GM12878 (cell line): Measurements from ENCODE around the gene CHST8. TPM values are rescaled to one million over a fixed set of nuclear protein-coding genes. Genes with fewer than 3 reads are reported as not detected.

Source experiments
- ATAC-seq: fragments of 200-7000 bp; cut with Tn5 transposase; 3 replicates; pipeline ENCODE4 v1.9.1; 2020; ENCODE audit warnings: mild to moderate bottlenecking, moderate library complexity
- BruUV-seq: library from RNA; stranded (reverse); fragments of 400-500 nt; replicated peaks from 2 replicates; lab custom pipeline; 2021; lab: Mats Ljungman, UMichigan
- CTCF ChIA-PET: fragments of 300-600 bp; sonication (Branson Sonifier 250); formaldehyde crosslinking; extraction: SDS; loops from one replicate; lab custom pipeline; 2021; ENCODE audit warnings: inconsistent platforms; lab: Yijun Ruan, JAX
- POLR2A ChIA-PET: fragments of 350-600 bp; formaldehyde crosslinking; extraction: SDS; loops from one replicate; lab custom pipeline; 2021; ENCODE audit warnings: inconsistent platforms; lab: Charles Lee
- RAD21 ChIA-PET: fragments of 300-600 bp; sonication (Branson Sonifier 250); formaldehyde crosslinking; loops from one replicate; lab custom pipeline; 2023; ENCODE audit warnings: antibody characterized with exemption; ENCODE audit not compliant: unreplicated experiment; lab: Charles Lee
- SMC1A ChIA-PET: fragments of 300-600 bp; sonication (Branson Sonifier 250); formaldehyde crosslinking; loops from one replicate; lab custom pipeline; 2023; ENCODE audit not compliant: unreplicated experiment, uncharacterized antibody; lab: Charles Lee
- DNase-seq: peaks from one replicate; pipeline ENCODE4 v3.0.0-alpha.2; 2011; ENCODE audit warnings: low read depth, low spot score
- FAIRE-seq: peaks from 3 replicates; lab custom pipeline; 2011; peaks lifted over from hg19 to GRCh38; lab: Jason Lieb, UNC
- H2AFZ ChIP-seq: 2 replicates; pipeline ENCODE4 v1.6.0; 2011; ENCODE audit warnings: low read depth, low read length, control low read depth; ENCODE audit not compliant: control insufficient read depth
- H3K27ac ChIP-seq: 2 replicates; pipeline ENCODE4 v1.5.1; 2011; ENCODE audit warnings: control low read depth; ENCODE audit not compliant: control insufficient read depth, insufficient read depth
- H3K27me3 ChIP-seq, 2 experiments: replicated peaks in 1 of 2; 2 replicates each; pipeline versions ENCODE4 v1.6.0 to v1.6.1; 2011; ENCODE audit warnings: low read length in 1 of 2; ENCODE audit not compliant: control insufficient read depth in 2 of 2, insufficient read depth in 2 of 2
- H3K36me3 ChIP-seq, 2 experiments: 2 replicates each; pipeline ENCODE4 v1.5.1; 2011; ENCODE audit warnings: low read length in 1 of 2; ENCODE audit not compliant: control insufficient read depth in 2 of 2, insufficient read depth in 2 of 2
- H3K4me1 ChIP-seq: 2 replicates; pipeline ENCODE4 v1.6.1; 2011; ENCODE audit warnings: mild to moderate bottlenecking, low read length, moderate library complexity, mixed read lengths; ENCODE audit not compliant: control insufficient read depth, insufficient read depth
- H3K4me2 ChIP-seq: 2 replicates; pipeline ENCODE4 v1.6.0; 2011; ENCODE audit warnings: control low read depth; ENCODE audit not compliant: control insufficient read depth, insufficient read depth
- H3K4me3 ChIP-seq: fragments of 200-600 bp; sonication (generic); 2 replicates; pipeline ENCODE4 v1.5.1; 2016
- H3K79me2 ChIP-seq: 2 replicates; pipeline ENCODE4 v1.6.0; 2011; ENCODE audit warnings: low read length; ENCODE audit not compliant: control insufficient read depth, insufficient read depth
- H3K9ac ChIP-seq: 2 replicates; pipeline ENCODE4 v1.8.0; 2011; ENCODE audit warnings: low read length, control low read depth, mixed read lengths; ENCODE audit not compliant: control insufficient read depth, insufficient read depth
- H3K9me3 ChIP-seq: replicated peaks from 3 replicates; pipeline ENCODE4 v1.5.1; 2011; ENCODE audit warnings: mild to moderate bottlenecking, low read length; ENCODE audit not compliant: control insufficient read depth, insufficient read depth
- H4K20me1 ChIP-seq: 2 replicates; pipeline ENCODE4 v1.6.0; 2011; ENCODE audit not compliant: control insufficient read depth, insufficient read depth
- CBX5 ChIP-seq: sonication (generic); IDR thresholded peaks from 2 replicates; pipeline ENCODE4 v1.6.1; 2016; ENCODE audit warnings: low read depth, moderate library complexity, mild to moderate bottlenecking, inconsistent platforms
- MTA2 ChIP-seq: fragments of 450-650 bp; IDR thresholded peaks from 2 replicates; pipeline ENCODE4 v1.6.1; 2016; ENCODE audit warnings: low read depth, mild to moderate bottlenecking, moderate library complexity
- NFIC ChIP-seq: IDR thresholded peaks from 2 replicates; pipeline ENCODE4 v1.6.1; 2012; ENCODE audit warnings: low read depth, mild to moderate bottlenecking, inconsistent platforms, low read length, moderate library complexity
- NFXL1 ChIP-seq: fragments of 450-650 bp; IDR thresholded peaks from 2 replicates; pipeline ENCODE4 v1.6.1; 2017; ENCODE audit warnings: antibody characterized with exemption, mild to moderate bottlenecking, borderline replicate concordance
- TBL1XR1 ChIP-seq: IDR thresholded peaks from 2 replicates; pipeline ENCODE4 v1.6.1; 2012; ENCODE audit warnings: low read depth, low read length, improper control_type of control experiment
- WGBS: methylation state at CpG from one replicate; pipeline ENCODE4 v1.1.6; 2016; ENCODE audit warnings: low lambda C conversion rate; ENCODE audit not compliant: insufficient replicate concordance, insufficient coverage; ENCODE audit errors: missing lambda C conversion rate; 5-methylcytosine and 5-hydroxymethylcytosine counted together
- in situ Hi-C: fragments of 300-500 bp; cut with MboI; formaldehyde crosslinking; loops from 9 replicates; pipeline ENCODE4 v1.14.3; 2018; ENCODE audit warnings: mixed read lengths
- intact Hi-C: fragments of 100-400 bp; cut with micrococcal nuclease; formaldehyde crosslinking; loops from one replicate; pipeline ENCODE4 v1.14.2; 2022; ENCODE audit not compliant: unreplicated experiment
- polyA plus RNA-seq, 11 experiments: library from polyadenylated mRNA; depleted of rRNA in 4 of 11; unstranded in 6 of 11; stranded (reverse) in 5 of 11; fragments of >200 nt; fragmentation: Nextera tagmentation in 4 of 11; fragmentation: Illumina TruSeq in 1 of 11; extraction: Ambion mirVana in 4 of 11; extraction: Trizol in 1 of 11; gene quantifications; 1 replicate in 1 of 11; 2 replicates in 10 of 11; pipeline versions ENCODE4 v1.2.1 to v1.2.3, GENCODE V29; 2011 to 2016; ENCODE audit warnings: inconsistent platforms in 2 of 11, missing spikeins in 2 of 11, low read depth in 1 of 11
- total RNA-seq, 4 experiments: library from RNA; depleted of rRNA in 3 of 4; stranded (reverse); fragments of >200 nt in 3 of 4; fragmentation: Illumina TruSeq in 1 of 4; extraction: Trizol in 1 of 4; gene quantifications; 2 replicates each; pipeline versions ENCODE4 v1.2.1 to v1.2.3, GENCODE V29; 2013 to 2021
- TF ChIP-seq, protein P1 (sequence below): fragments of 450-650 bp; conservative IDR thresholded peaks from 2 replicates; pipeline ENCODE4 v1.6.1; 2017; ENCODE audit warnings: mild to moderate bottlenecking, moderate library complexity
- TF ChIP-seq, protein P2 (sequence below): IDR thresholded peaks from 2 replicates; pipeline ENCODE4 v1.6.1; 2011; ENCODE audit warnings: borderline replicate concordance, low read depth, mild to moderate bottlenecking, moderate library complexity, low read length; ENCODE audit not compliant: insufficient read depth, poor library complexity, severe bottlenecking
- TF ChIP-seq, protein P3 (sequence below): fragments of 450-650 bp; IDR thresholded peaks from 2 replicates; pipeline ENCODE4 v1.6.1; 2017; ENCODE audit warnings: antibody characterized with exemption, mild to moderate bottlenecking, moderate library complexity
- TF ChIP-seq, protein P4 (sequence below): fragments of 150-350 bp; IDR thresholded peaks from 2 replicates; pipeline ENCODE4 v1.6.1; 2014; ENCODE audit warnings: mild to moderate bottlenecking, low read depth, low read length

Gene CHST8
- total and polyA plus RNA-seq, 10 of the 15 experiments (the other 5 are each of a cell fraction or from before 2014, with no cell fraction given) = 0.06 TPM; not detected in 9

DNA sequence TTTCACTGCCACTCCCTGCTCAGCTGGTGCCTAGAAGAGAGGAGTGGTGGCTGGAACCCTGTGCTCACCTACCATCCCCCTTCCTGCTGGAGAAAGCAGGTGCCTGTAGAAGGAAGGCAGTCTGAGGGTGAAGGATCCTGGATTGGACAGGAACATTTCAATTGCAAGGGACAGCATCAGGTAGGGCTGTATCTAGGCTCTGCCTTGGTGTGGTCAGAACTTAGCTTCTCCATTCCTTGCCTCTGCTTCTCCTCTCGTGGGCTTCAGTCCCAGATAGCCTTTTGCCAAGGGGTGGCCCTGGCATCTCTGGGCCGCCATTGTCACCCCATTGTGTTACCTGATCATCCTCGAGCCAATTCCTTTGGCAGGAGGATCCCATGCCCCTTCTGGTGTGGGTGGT is 101.8 kb downstream of the CHST8 start (continued):
- TF ChIP-seq, protein P1, sequence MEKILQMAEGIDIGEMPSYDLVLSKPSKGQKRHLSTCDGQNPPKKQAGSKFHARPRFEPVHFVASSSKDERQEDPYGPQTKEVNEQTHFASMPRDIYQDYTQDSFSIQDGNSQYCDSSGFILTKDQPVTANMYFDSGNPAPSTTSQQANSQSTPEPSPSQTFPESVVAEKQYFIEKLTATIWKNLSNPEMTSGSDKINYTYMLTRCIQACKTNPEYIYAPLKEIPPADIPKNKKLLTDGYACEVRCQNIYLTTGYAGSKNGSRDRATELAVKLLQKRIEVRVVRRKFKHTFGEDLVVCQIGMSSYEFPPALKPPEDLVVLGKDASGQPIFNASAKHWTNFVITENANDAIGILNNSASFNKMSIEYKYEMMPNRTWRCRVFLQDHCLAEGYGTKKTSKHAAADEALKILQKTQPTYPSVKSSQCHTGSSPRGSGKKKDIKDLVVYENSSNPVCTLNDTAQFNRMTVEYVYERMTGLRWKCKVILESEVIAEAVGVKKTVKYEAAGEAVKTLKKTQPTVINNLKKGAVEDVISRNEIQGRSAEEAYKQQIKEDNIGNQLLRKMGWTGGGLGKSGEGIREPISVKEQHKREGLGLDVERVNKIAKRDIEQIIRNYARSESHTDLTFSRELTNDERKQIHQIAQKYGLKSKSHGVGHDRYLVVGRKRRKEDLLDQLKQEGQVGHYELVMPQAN = no peak

DNA sequence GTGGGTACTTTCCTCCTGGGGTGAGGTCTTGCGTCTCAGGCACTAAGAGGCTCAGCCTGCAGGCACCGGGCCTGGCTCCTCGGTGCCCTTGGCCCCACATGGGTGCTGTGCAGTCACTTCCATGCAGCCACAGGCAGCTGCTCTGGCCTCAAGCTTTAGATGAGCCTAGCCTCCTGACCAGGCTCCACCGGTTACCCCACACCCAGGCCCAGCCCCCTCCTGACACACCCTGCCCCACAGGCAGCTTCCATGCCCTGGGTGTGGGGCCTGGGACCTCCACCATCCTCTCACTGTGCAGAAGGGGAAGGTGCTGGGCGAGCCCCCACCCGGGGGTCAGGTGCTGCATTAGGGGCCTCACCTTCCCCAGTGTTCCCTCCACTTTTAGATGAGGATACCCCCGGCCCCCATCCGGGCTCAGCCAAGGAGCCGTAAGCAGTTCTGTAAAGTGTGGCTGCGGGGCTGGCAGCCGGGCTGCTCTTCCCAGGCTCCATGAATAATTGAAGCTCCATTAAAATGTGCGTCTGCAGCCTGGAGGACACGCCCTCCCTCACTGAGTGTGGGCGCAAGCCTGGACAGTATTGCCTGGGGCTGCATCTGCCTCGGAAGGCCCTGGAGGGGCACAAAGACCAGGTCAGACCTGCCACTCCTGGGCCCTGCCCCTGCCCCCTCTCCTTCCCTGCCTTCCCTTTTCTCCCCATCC is 102.4 kb downstream of the CHST8 start:
- WGBS = 32% methylated on average over 15 of the region's 15 CpGs
- no peak for FAIRE-seq
- no peak for DNase-seq
- in situ Hi-C loops = no loop called here
- POLR2A ChIA-PET = no interaction called here
- CTCF ChIA-PET = no interaction called here
- Histone ChIP-seq H3K36me3 (no peaks in the 10 kb centered on the region), H3K9me3 (no peaks in the 10 kb centered on the region), H3K9ac (no peak overlapping the region), H2AFZ (no peak overlapping the region), H3K79me2 (no peaks in the 10 kb centered on the region), H3K27me3 (no peaks in the 10 kb centered on the region), H3K4me3 (no peak overlapping the region), H4K20me1 (no peaks in the 10 kb centered on the region; the same call in 1 of the 2 replicates), H3K4me1 (no peaks in the 10 kb centered on the region), H3K4me2 (no peak overlapping the region), H3K27ac (no peak overlapping the region)
- SMC1A ChIA-PET = interaction anchor here (0.5 kb wide), 1 partner anchor 1553 kb away, joined by 3 read pairs; no protein-coding TSS in a partner anchor
- no peak for ATAC-seq
- intact Hi-C loops = no loop called here
- RAD21 ChIA-PET = no interaction called here
- no TSS peak for BruUV-seq
- TF ChIP-seq TBL1XR1 = no peak
- no peak for TF ChIP-seq NFIC
- TF ChIP-seq, protein P2, sequence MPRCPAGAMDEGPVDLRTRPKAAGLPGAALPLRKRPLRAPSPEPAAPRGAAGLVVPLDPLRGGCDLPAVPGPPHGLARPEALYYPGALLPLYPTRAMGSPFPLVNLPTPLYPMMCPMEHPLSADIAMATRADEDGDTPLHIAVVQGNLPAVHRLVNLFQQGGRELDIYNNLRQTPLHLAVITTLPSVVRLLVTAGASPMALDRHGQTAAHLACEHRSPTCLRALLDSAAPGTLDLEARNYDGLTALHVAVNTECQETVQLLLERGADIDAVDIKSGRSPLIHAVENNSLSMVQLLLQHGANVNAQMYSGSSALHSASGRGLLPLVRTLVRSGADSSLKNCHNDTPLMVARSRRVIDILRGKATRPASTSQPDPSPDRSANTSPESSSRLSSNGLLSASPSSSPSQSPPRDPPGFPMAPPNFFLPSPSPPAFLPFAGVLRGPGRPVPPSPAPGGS = no peak
- TF ChIP-seq NFXL1 = no peak
- no peak for TF ChIP-seq MTA2
- TF ChIP-seq, protein P3, sequence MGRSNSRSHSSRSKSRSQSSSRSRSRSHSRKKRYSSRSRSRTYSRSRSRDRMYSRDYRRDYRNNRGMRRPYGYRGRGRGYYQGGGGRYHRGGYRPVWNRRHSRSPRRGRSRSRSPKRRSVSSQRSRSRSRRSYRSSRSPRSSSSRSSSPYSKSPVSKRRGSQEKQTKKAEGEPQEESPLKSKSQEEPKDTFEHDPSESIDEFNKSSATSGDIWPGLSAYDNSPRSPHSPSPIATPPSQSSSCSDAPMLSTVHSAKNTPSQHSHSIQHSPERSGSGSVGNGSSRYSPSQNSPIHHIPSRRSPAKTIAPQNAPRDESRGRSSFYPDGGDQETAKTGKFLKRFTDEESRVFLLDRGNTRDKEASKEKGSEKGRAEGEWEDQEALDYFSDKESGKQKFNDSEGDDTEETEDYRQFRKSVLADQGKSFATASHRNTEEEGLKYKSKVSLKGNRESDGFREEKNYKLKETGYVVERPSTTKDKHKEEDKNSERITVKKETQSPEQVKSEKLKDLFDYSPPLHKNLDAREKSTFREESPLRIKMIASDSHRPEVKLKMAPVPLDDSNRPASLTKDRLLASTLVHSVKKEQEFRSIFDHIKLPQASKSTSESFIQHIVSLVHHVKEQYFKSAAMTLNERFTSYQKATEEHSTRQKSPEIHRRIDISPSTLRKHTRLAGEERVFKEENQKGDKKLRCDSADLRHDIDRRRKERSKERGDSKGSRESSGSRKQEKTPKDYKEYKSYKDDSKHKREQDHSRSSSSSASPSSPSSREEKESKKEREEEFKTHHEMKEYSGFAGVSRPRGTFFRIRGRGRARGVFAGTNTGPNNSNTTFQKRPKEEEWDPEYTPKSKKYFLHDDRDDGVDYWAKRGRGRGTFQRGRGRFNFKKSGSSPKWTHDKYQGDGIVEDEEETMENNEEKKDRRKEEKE = no peak
- TF ChIP-seq, protein P4, sequence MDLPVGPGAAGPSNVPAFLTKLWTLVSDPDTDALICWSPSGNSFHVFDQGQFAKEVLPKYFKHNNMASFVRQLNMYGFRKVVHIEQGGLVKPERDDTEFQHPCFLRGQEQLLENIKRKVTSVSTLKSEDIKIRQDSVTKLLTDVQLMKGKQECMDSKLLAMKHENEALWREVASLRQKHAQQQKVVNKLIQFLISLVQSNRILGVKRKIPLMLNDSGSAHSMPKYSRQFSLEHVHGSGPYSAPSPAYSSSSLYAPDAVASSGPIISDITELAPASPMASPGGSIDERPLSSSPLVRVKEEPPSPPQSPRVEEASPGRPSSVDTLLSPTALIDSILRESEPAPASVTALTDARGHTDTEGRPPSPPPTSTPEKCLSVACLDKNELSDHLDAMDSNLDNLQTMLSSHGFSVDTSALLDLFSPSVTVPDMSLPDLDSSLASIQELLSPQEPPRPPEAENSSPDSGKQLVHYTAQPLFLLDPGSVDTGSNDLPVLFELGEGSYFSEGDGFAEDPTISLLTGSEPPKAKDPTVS = no peak
- no peak for TF ChIP-seq CBX5
- TF ChIP-seq, all 136 proteins: peak for 0
